Thoracic aorta (tissue), 2 donors: ENCODE measurements around the gene WDR82. TPM values are rescaled to one million over a fixed set of nuclear protein-coding genes. Genes with fewer than 3 reads are reported as not detected.

Experiments
- ATAC-seq: fragments of 150-250 bp; one replicate; pipeline ENCODE4 v1.8.0; 2017; ENCODE audit warnings: low read depth; ENCODE audit not compliant: insufficient number of reproducible peaks, low FRiP score
- DNase-seq: peaks from one replicate; pipeline ENCODE4 v3.0.0-alpha.2; 2020; ENCODE audit warnings: low spot score
- H3K27ac ChIP-seq, 2 donors: fragments of 200-600 bp; sonication (generic); 1 replicate in 1 of 2; 2 replicates in 1 of 2; pipeline ENCODE4 v1.5.1; 2016; ENCODE audit warnings: mild to moderate bottlenecking in 2 of 2, moderate library complexity in 2 of 2
- H3K27me3 ChIP-seq: fragments of 200-600 bp; sonication (generic); replicated peaks from 2 replicates; pipeline ENCODE4 v1.6.0; 2016; ENCODE audit warnings: mild to moderate bottlenecking; ENCODE audit not compliant: insufficient read depth
- H3K36me3 ChIP-seq: fragments of 200-600 bp; sonication (generic); one replicate; pipeline ENCODE4 v1.5.1; 2016
- H3K4me1 ChIP-seq, 2 donors: fragments of 200-600 bp; sonication (generic); 1 replicate in 1 of 2; 2 replicates in 1 of 2; pipeline versions ENCODE4 v1.5.1 to v1.6.0; 2016; ENCODE audit warnings: low read depth in 2 of 2, mild to moderate bottlenecking in 1 of 2; ENCODE audit not compliant: control insufficient read depth in 1 of 2
- H3K4me3 ChIP-seq: fragments of 200-600 bp; sonication (generic); 2 replicates; pipeline ENCODE4 v1.5.1; 2016; ENCODE audit warnings: mild to moderate bottlenecking
- H3K9me3 ChIP-seq: fragments of 200-600 bp; sonication (generic); 2 replicates; pipeline ENCODE4 v1.5.1; 2016
- CTCF ChIP-seq: fragments of 200-600 bp; sonication (generic); IDR thresholded peaks from one replicate; pipeline ENCODE4 v1.5.1; 2019; ENCODE audit warnings: antibody characterized with exemption
- total RNA-seq, 2 donors: library from RNA; depleted of rRNA; stranded (reverse); fragments of >200 nt; gene quantifications; one replicate each; pipeline versions ENCODE4 v1.1.0 to v1.2.3, GENCODE V29; 2016

Gene WDR82
- total RNA-seq, 2 donors from 2014 or later, result 44.5 to 66.2 TPM

- TF ChIP-seq CTCF, result no peak
- Histone ChIP-seq H3K36me3 (peaks cover 75% of the 10 kb centered on the region), H3K4me3 (no peak overlapping the region), H3K4me1 (no peaks in the 10 kb centered on the region), H3K27me3 (no peaks in the 10 kb centered on the region), H3K9me3 (no peaks in the 10 kb centered on the region), H3K27ac (no peak overlapping the region)
- no peak for DNase-seq
- ATAC-seq, result no peak
Measured at GRCh38 chr3:52257911-52258310, 20.5 kb downstream of the WDR82 start.

DNA sequence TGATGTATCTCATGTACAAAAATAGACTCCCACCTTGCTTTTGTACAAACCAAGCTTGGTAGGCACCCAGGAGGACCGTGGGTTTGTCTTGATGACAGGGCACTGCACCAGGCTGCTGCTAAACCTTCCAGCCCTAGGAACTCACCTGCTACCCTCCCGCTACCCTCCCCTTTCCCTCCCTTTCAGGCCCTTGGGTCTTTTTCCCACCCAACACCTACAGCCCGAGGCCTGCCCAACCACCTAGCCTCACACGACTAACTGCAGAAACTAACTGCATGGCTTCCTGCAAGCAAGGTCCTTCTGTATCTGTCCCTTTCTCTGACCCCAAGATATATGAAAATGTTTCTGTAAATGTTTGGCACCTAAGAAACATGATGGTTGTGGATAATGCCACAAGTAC lies 21.8 kb downstream of the WDR82 start:
- Histone ChIP-seq H3K4me1 (no peaks in the 10 kb centered on the region), H3K4me3 (no peak overlapping the region), H3K27ac (no peak overlapping the region), H3K36me3 (peaks cover 68% of the 10 kb centered on the region), H3K9me3 (no peaks in the 10 kb centered on the region), H3K27me3 (no peaks in the 10 kb centered on the region)
- DNase-seq (no peak), ATAC-seq (no peak)
- TF ChIP-seq CTCF, result no peak

DNA sequence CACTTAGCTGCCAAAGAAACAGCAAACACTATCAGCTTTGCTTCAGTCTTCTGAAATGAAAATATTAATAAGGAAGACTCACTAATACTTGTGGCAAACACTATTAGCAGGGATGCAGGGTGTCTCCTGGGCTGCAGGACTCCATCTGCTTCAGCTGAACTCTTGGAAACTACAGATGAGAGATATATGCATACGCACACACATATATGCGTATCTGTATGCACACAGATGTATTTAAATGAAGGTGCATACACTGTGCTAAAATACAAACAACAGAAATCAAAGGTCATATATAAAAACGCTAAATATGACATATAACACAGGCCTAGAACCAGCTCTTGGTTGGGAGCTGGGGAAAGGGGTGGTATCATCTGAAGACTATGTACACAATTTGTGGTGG lies 22.3 kb downstream of the WDR82 start:
- Histone ChIP-seq H3K9me3 (no peaks in the 10 kb centered on the region), H3K4me3 (no peak overlapping the region), H3K36me3 (peaks cover 67% of the 10 kb centered on the region), H3K4me1 (no peaks in the 10 kb centered on the region), H3K27ac (no peak overlapping the region), H3K27me3 (no peaks in the 10 kb centered on the region)
- no peak for ATAC-seq
- no peak for TF ChIP-seq CTCF
- DNase-seq, result no peak

- Histone ChIP-seq H3K4me1 (no peaks in the 10 kb centered on the region), H3K36me3 (peaks cover 57% of the 10 kb centered on the region), H3K27ac (no peak overlapping the region), H3K4me3 (no peak overlapping the region), H3K9me3 (no peaks in the 10 kb centered on the region), H3K27me3 (no peaks in the 10 kb centered on the region)
- DNase-seq (no peak), ATAC-seq (no peak)
- no peak for TF ChIP-seq CTCF
Measured at GRCh38 chr3:52254608-52255007, 23.8 kb downstream of the WDR82 start.

- no peaks in the 10 kb centered on the region for H3K4me1 ChIP-seq
- H3K27me3 ChIP-seq, result no peaks in the 10 kb centered on the region
- H3K9me3 ChIP-seq, result no peaks in the 10 kb centered on the region
- DNase-seq, result no peak
- peaks cover 53% of the 10 kb centered on the region for H3K36me3 ChIP-seq
- peak overlapping the region in 1 of 2 donors; percentile 20 for H3K27ac ChIP-seq
- no peak overlapping the region for H3K4me3 ChIP-seq
- no peak for TF ChIP-seq CTCF
- no peak for ATAC-seq
Measured at GRCh38 chr3:52253314-52254304, 24.8 kb downstream of the WDR82 start.
